ENCODE data around the gene PSMA6.

PSMA6 gene

GRCh38 chr14:35258420-35258819 is 33.8 kb upstream of the PSMA6 start:
- no peak for TF ChIP-seq POLR2A (IDR thresholded peaks at IDR 0.05; ENCODE audit: low read depth, low read length)
- no peak for DNase-seq (ENCODE audit: insufficient read length, low spot score)
- no peak for FAIRE-seq

- FAIRE-seq = no peak
- no peak for TF ChIP-seq POLR2A (IDR thresholded peaks at IDR 0.05; ENCODE audit: low read depth, low read length)
- DNase-seq (ENCODE audit: insufficient read length, low spot score) = no peak
Observed at GRCh38 chr14:35261774-35262173, 30.4 kb upstream of the PSMA6 start.

GRCh38 chr14:35262436-35262835 is 29.7 kb upstream of the PSMA6 start:
- no peak for TF ChIP-seq POLR2A (IDR thresholded peaks at IDR 0.05; ENCODE audit: low read depth, low read length)
- FAIRE-seq (no peak), DNase-seq (ENCODE audit: insufficient read length, low spot score) (no peak)

GRCh38 chr14:35268946-35269345 is 23.2 kb upstream of the PSMA6 start:
- FAIRE-seq (no peak), DNase-seq (ENCODE audit: insufficient read length, low spot score) (no peak)
- no peak for TF ChIP-seq POLR2A (IDR thresholded peaks at IDR 0.05; ENCODE audit: low read depth, low read length)

- no peak for DNase-seq (ENCODE audit: insufficient read length, low spot score)
- TF ChIP-seq POLR2A (IDR thresholded peaks at IDR 0.05; ENCODE audit: low read depth, low read length) = no peak
- no peak for FAIRE-seq
Observed at GRCh38 chr14:35274805-35275204, 17.4 kb upstream of the PSMA6 start.

GRCh38 chr14:35277179-35277578 is 15.0 kb upstream of the PSMA6 start:
- no peak for DNase-seq (ENCODE audit: insufficient read length, low spot score)
- no peak for TF ChIP-seq POLR2A (IDR thresholded peaks at IDR 0.05; ENCODE audit: low read depth, low read length)
- no peak for FAIRE-seq

- DNase-seq (ENCODE audit: insufficient read length, low spot score) = no peak
- FAIRE-seq = no peak
- TF ChIP-seq POLR2A (IDR thresholded peaks at IDR 0.05; ENCODE audit: low read depth, low read length) = no peak
Observed at GRCh38 chr14:35279369-35279768, 12.8 kb upstream of the PSMA6 start.

- FAIRE-seq (no peak), DNase-seq (ENCODE audit: insufficient read length, low spot score) (no peak)
- no peak for TF ChIP-seq POLR2A (IDR thresholded peaks at IDR 0.05; ENCODE audit: low read depth, low read length)
Observed at GRCh38 chr14:35281341-35281740, 10.8 kb upstream of the PSMA6 start.

GRCh38 chr14:35284506-35284905 is 7.7 kb upstream of the PSMA6 start:
- TF ChIP-seq POLR2A (IDR thresholded peaks at IDR 0.05; ENCODE audit: low read depth, low read length) = no peak
- FAIRE-seq = no peak
- no peak for DNase-seq (ENCODE audit: insufficient read length, low spot score)

- DNase-seq (ENCODE audit: insufficient read length, low spot score) (no peak), FAIRE-seq (no peak)
- TF ChIP-seq POLR2A (IDR thresholded peaks at IDR 0.05; ENCODE audit: low read depth, low read length) = no peak
Observed at GRCh38 chr14:35285168-35286002, 6.8 kb upstream of the PSMA6 start.

- DNase-seq (ENCODE audit: insufficient read length, low spot score) (no peak), FAIRE-seq (no peak)
- no peak for TF ChIP-seq POLR2A (IDR thresholded peaks at IDR 0.05; ENCODE audit: low read depth, low read length)
Observed at GRCh38 chr14:35286003-35286600, 6.1 kb upstream of the PSMA6 start.

GRCh38 chr14:35286707-35287106 is 5.5 kb upstream of the PSMA6 start:
- no peak for TF ChIP-seq POLR2A (IDR thresholded peaks at IDR 0.05; ENCODE audit: low read depth, low read length)
- no peak for DNase-seq (ENCODE audit: insufficient read length, low spot score)
- FAIRE-seq = no peak

- no peak for DNase-seq (ENCODE audit: insufficient read length, low spot score)
- TF ChIP-seq POLR2A (IDR thresholded peaks at IDR 0.05; ENCODE audit: low read depth, low read length) = no peak
- FAIRE-seq = no peak
Observed at GRCh38 chr14:35287431-35288013, 4.7 kb upstream of the PSMA6 start.

GRCh38 chr14:35289623-35290022 is 2.6 kb upstream of the PSMA6 start:
- no peak for DNase-seq (ENCODE audit: insufficient read length, low spot score)
- FAIRE-seq = no peak
- TF ChIP-seq POLR2A (IDR thresholded peaks at IDR 0.05; ENCODE audit: low read depth, low read length) = no peak

Measured in H54 (cell line).